Esophagus squamous epithelium (tissue), 4 donors: ENCODE data around the gene THRAP3.

Experiments used
- POLR2A ChIP-seq, 4 donors: fragments of 450-650 bp; IDR thresholded peaks; one replicate each; pipeline ENCODE4 v1.6.1; 2017; ENCODE audit warnings: antibody characterized with exemption in 4 of 4, mild to moderate bottlenecking in 4 of 4, moderate library complexity in 3 of 4
- TF ChIP-seq, protein P1 (sequence below), 6 experiments: fragments of 450-650 bp in 4 of 6; fragments of 200-600 bp in 2 of 6; sonication (generic) in 2 of 6; IDR thresholded peaks; one replicate each; pipeline ENCODE4 v1.5.1; 2016 to 2019; ENCODE audit warnings: antibody characterized with exemption in 6 of 6, mild to moderate bottlenecking in 4 of 6, moderate library complexity in 4 of 6

DNA sequence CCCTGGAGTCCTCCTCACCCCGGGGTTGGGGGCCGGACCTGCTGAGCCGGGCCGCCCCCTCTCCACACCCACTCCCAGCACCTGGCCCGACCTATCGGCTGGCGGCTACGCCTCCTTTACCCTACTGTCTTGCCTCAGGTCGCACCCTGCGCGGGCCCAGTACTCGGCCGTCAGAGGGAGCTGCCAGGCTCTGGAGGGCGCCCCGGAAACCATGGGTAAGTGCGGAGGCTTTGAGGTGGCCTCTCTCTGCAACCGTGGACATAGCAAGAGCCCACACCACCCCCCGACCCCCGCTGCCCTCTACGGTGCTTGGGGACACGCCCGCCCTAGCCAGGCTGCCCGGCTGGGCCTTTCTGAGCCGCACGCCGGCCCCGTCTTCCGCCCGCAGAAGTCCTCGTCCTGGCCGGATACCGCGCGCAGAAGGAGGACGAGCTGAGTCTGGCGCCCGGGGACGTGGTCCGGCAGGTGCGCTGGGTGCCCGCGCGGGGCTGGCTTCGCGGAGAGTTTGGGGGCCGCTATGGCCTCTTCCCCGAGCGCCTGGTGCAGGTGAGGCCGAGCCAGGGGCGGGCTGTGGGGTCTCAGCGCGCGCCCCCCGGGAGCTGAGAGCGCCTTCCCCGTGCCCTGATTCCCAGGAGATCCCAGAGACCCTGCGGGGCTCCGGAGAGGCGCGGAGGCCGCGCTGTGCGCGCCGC lies 82.1 kb downstream of the THRAP3 start, which contains the start of gene SH3D21:
- TF ChIP-seq, protein P1, sequence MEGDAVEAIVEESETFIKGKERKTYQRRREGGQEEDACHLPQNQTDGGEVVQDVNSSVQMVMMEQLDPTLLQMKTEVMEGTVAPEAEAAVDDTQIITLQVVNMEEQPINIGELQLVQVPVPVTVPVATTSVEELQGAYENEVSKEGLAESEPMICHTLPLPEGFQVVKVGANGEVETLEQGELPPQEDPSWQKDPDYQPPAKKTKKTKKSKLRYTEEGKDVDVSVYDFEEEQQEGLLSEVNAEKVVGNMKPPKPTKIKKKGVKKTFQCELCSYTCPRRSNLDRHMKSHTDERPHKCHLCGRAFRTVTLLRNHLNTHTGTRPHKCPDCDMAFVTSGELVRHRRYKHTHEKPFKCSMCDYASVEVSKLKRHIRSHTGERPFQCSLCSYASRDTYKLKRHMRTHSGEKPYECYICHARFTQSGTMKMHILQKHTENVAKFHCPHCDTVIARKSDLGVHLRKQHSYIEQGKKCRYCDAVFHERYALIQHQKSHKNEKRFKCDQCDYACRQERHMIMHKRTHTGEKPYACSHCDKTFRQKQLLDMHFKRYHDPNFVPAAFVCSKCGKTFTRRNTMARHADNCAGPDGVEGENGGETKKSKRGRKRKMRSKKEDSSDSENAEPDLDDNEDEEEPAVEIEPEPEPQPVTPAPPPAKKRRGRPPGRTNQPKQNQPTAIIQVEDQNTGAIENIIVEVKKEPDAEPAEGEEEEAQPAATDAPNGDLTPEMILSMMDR (IDR thresholded peaks at IDR 0.05): peak in 2 of 6 experiments; percentile 7 to 29
- TF ChIP-seq POLR2A (IDR thresholded peaks at IDR 0.05): peak in 1 of 4 donors; percentile 23
